AG08396 (cell line): ENCODE data around the gene EXTL1.

Source experiments
- DNase-seq: peaks from one replicate; pipeline ENCODE4 v3.0.0; 2012; ENCODE audit warnings: low spot score, mixed read lengths

EXTL1 gene

GRCh38 chr1:26025060-26025459, 3.5 kb downstream of the EXTL1 start:
- DNase-seq: no peak

GRCh38 chr1:26025517-26025916, 3.9 kb downstream of the EXTL1 start:
- no peak for DNase-seq

GRCh38 chr1:26027716-26028489, 6.3 kb downstream of the EXTL1 start:
- DNase-seq: no peak

- no peak for DNase-seq
Observed at GRCh38 chr1:26028490-26028980, 7.0 kb downstream of the EXTL1 start.

GRCh38 chr1:26029054-26029863, 7.7 kb downstream of the EXTL1 start:
- DNase-seq: no peak

GRCh38 chr1:26029864-26030481, 8.4 kb downstream of the EXTL1 start:
- no peak for DNase-seq

- DNase-seq: no peak
Observed at GRCh38 chr1:26031196-26031595, 9.6 kb downstream of the EXTL1 start.

GRCh38 chr1:26031611-26032220, 10.1 kb downstream of the EXTL1 start:
- no peak for DNase-seq

- DNase-seq: no peak
Observed at GRCh38 chr1:26032656-26033357, 11.2 kb downstream of the EXTL1 start.

GRCh38 chr1:26034504-26035202, 13.1 kb downstream of the EXTL1 start:
- no peak for DNase-seq

- DNase-seq: peak; percentile 97
Observed at GRCh38 chr1:26035203-26035958, 13.8 kb downstream of the EXTL1 start.

GRCh38 chr1:26035959-26036755, 14.6 kb downstream of the EXTL1 start:
- DNase-seq: peak; percentile 94

- DNase-seq: no peak
Observed at GRCh38 chr1:26036756-26037281, 15.2 kb downstream of the EXTL1 start.

- DNase-seq: no peak
Observed at GRCh38 chr1:26037904-26038303, 16.3 kb downstream of the EXTL1 start.

- DNase-seq: no peak
Observed at GRCh38 chr1:26038477-26038876, 16.9 kb downstream of the EXTL1 start.

GRCh38 chr1:26038904-26039303, 17.3 kb downstream of the EXTL1 start:
- no peak for DNase-seq

GRCh38 chr1:26041401-26041800, 19.8 kb downstream of the EXTL1 start:
- no peak for DNase-seq

- no peak for DNase-seq
Observed at GRCh38 chr1:26041978-26042377, 20.4 kb downstream of the EXTL1 start.

GRCh38 chr1:26043765-26044164, 22.2 kb downstream of the EXTL1 start:
- no peak for DNase-seq
